ENCODE data around the gene SUFU.

GRCh38 chr10:102612964-102613275, 109.1 kb downstream of the SUFU start:
- TF ChIP-seq CTCF (conservative IDR thresholded peaks at IDR 0.05; ENCODE audit: low read depth in 2 of 2), result no peak
- no peak for TF ChIP-seq EZH2 (IDR thresholded peaks at IDR 0.05; ENCODE audit: low read depth, unreplicated experiment)
